GM23338 (cell line): ENCODE data around the gene DHRSX.
"Not testable (repeated sequence)": the region's sequence is repeated elsewhere in the genome, so short reads cannot be mapped to it uniquely, and the experiment has no call there.

ENCODE experiments used
- CREB1 ChIP-seq: fragments of 250-450 bp; sonication (Bioruptor Pico); IDR thresholded peaks from 2 replicates; pipeline ENCODE4 v1.5.0; 2020; ENCODE audit warnings: low read depth, mild to moderate bottlenecking, moderate library complexity
- EZH2 ChIP-seq: fragments of 200-600 bp; sonication (generic); IDR thresholded peaks from one replicate; pipeline ENCODE4 v1.8.0; 2017; ENCODE audit warnings: antibody characterized with exemption, mild to moderate bottlenecking, low read depth; ENCODE audit not compliant: unreplicated experiment
- EZH2phosphoT487 ChIP-seq: fragments of 200-600 bp; sonication (generic); IDR thresholded peaks from one replicate; pipeline ENCODE4 v1.8.1; 2018; ENCODE audit warnings: antibody characterized with exemption; ENCODE audit not compliant: unreplicated experiment
- JUNB ChIP-seq: IDR thresholded peaks from one replicate; pipeline ENCODE4 v1.6.1; 2016; ENCODE audit warnings: antibody characterized with exemption; ENCODE audit not compliant: unreplicated experiment
- NANOG ChIP-seq: IDR thresholded peaks from 2 replicates; pipeline ENCODE4 v1.6.1; 2016; ENCODE audit warnings: antibody characterized with exemption, borderline replicate concordance
- POLR2AphosphoS5 ChIP-seq: IDR thresholded peaks from 2 replicates; pipeline ENCODE4 v1.6.1; 2016; ENCODE audit warnings: antibody characterized with exemption, low read depth
- ZNF114 ChIP-seq: fragments of 250-450 bp; sonication (Bioruptor Pico); IDR thresholded peaks from 2 replicates; pipeline ENCODE4 v1.5.0; 2020; ENCODE audit warnings: mild to moderate bottlenecking, moderate library complexity
- ZNF331 ChIP-seq: fragments of 250-450 bp; sonication (Bioruptor Pico); IDR thresholded peaks from 2 replicates; pipeline ENCODE4 v1.5.0; 2020; ENCODE audit warnings: low read depth, mild to moderate bottlenecking, moderate library complexity
- TF ChIP-seq, protein P1 (sequence below), 2 experiments: fragments of 200-600 bp in 1 of 2; sonication (generic) in 1 of 2; conservative IDR thresholded peaks; 2 replicates each; pipeline versions ENCODE4 v1.5.1 to v1.6.1; 2016 to 2017; ENCODE audit warnings: antibody characterized with exemption in 2 of 2, low read depth in 2 of 2, mild to moderate bottlenecking in 2 of 2, moderate library complexity in 1 of 2
- TF ChIP-seq, protein P2 (sequence below): IDR thresholded peaks from one replicate; pipeline ENCODE4 v1.6.1; 2018; ENCODE audit warnings: antibody characterized with exemption; ENCODE audit not compliant: unreplicated experiment
- TF ChIP-seq, protein P3 (sequence below): IDR thresholded peaks from 2 replicates; pipeline ENCODE4 v1.6.1; 2016; ENCODE audit warnings: antibody characterized with exemption

DNA sequence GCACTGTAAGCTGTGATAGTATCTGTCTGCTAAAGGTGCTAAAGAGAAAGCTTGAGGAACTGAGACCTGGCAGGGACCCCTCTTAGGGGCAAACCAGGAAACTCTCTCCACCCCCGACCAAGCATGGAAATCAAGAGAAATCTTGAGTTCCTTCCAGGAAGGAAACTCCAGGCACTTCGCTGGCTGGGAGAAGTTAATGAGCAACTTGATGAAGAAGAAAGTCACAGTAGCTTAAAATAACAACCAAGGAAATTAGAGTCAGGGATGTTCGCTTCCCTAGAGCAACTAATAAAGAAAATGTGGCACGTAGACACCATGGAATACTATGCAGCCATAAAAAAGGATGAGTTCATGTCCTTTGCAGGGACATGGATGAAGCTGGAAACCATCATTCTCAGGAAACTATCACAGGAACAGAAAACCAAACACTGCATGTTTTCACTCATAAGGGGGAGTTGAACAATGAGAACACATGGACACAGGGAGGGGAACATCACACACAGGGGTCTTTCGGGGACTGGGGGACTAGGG, 188.7 kb downstream of the DHRSX start:
- not testable (repeated sequence) for TF ChIP-seq NANOG; EZH2phosphoT487; JUNB; POLR2AphosphoS5; EZH2; CREB1 (CRISPR knock-in tag); ZNF331 (CRISPR knock-in tag); ZNF114 (CRISPR knock-in tag)
- TF ChIP-seq, protein P1, sequence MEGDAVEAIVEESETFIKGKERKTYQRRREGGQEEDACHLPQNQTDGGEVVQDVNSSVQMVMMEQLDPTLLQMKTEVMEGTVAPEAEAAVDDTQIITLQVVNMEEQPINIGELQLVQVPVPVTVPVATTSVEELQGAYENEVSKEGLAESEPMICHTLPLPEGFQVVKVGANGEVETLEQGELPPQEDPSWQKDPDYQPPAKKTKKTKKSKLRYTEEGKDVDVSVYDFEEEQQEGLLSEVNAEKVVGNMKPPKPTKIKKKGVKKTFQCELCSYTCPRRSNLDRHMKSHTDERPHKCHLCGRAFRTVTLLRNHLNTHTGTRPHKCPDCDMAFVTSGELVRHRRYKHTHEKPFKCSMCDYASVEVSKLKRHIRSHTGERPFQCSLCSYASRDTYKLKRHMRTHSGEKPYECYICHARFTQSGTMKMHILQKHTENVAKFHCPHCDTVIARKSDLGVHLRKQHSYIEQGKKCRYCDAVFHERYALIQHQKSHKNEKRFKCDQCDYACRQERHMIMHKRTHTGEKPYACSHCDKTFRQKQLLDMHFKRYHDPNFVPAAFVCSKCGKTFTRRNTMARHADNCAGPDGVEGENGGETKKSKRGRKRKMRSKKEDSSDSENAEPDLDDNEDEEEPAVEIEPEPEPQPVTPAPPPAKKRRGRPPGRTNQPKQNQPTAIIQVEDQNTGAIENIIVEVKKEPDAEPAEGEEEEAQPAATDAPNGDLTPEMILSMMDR (conservative IDR thresholded peaks at IDR 0.05; ENCODE audit: low read depth in 2 of 2) = not testable (repeated sequence)
- TF ChIP-seq, protein P2, sequence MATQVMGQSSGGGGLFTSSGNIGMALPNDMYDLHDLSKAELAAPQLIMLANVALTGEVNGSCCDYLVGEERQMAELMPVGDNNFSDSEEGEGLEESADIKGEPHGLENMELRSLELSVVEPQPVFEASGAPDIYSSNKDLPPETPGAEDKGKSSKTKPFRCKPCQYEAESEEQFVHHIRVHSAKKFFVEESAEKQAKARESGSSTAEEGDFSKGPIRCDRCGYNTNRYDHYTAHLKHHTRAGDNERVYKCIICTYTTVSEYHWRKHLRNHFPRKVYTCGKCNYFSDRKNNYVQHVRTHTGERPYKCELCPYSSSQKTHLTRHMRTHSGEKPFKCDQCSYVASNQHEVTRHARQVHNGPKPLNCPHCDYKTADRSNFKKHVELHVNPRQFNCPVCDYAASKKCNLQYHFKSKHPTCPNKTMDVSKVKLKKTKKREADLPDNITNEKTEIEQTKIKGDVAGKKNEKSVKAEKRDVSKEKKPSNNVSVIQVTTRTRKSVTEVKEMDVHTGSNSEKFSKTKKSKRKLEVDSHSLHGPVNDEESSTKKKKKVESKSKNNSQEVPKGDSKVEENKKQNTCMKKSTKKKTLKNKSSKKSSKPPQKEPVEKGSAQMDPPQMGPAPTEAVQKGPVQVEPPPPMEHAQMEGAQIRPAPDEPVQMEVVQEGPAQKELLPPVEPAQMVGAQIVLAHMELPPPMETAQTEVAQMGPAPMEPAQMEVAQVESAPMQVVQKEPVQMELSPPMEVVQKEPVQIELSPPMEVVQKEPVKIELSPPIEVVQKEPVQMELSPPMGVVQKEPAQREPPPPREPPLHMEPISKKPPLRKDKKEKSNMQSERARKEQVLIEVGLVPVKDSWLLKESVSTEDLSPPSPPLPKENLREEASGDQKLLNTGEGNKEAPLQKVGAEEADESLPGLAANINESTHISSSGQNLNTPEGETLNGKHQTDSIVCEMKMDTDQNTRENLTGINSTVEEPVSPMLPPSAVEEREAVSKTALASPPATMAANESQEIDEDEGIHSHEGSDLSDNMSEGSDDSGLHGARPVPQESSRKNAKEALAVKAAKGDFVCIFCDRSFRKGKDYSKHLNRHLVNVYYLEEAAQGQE = not testable (repeated sequence)
- TF ChIP-seq, protein P3, sequence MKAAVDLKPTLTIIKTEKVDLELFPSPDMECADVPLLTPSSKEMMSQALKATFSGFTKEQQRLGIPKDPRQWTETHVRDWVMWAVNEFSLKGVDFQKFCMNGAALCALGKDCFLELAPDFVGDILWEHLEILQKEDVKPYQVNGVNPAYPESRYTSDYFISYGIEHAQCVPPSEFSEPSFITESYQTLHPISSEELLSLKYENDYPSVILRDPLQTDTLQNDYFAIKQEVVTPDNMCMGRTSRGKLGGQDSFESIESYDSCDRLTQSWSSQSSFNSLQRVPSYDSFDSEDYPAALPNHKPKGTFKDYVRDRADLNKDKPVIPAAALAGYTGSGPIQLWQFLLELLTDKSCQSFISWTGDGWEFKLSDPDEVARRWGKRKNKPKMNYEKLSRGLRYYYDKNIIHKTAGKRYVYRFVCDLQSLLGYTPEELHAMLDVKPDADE = not testable (repeated sequence)
